Testis (tissue), 2 donors: ENCODE results near the gene FAM131C.

Experiments used
- POLR2A ChIP-seq: fragments of 450-650 bp; IDR thresholded peaks from one replicate; pipeline ENCODE4 v1.6.1; 2017; ENCODE audit warnings: antibody characterized with exemption, mild to moderate bottlenecking, moderate library complexity
- TF ChIP-seq, protein P1 (sequence below), 3 experiments: fragments of 450-650 bp in 2 of 3; fragments of 200-600 bp in 1 of 3; sonication (generic) in 1 of 3; IDR thresholded peaks; one replicate each; pipeline ENCODE4 v1.5.1; 2016 to 2019; ENCODE audit warnings: antibody characterized with exemption in 3 of 3, mild to moderate bottlenecking in 2 of 3, moderate library complexity in 1 of 3

DNA sequence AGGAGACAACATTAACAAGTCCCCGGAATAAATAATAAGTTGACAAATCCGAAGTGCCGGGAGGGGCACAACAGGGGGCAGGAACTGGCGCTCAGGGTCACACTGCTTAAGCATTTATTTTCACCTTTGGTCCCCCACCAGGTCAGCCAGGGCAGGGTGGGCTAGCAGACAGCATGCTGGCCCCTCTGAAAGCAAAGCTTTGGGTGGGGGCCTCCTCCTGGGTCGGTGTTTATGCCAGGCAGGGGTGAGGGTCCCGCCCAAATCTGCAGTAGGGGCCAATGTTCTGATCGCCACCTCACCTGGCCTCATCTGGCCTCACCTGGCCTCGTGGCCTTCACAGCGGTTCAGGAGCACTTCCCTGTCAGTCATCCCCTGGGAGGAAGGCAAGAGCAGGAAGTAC is 8.2 kb upstream of the FAM131C start:
- TF ChIP-seq, protein P1, sequence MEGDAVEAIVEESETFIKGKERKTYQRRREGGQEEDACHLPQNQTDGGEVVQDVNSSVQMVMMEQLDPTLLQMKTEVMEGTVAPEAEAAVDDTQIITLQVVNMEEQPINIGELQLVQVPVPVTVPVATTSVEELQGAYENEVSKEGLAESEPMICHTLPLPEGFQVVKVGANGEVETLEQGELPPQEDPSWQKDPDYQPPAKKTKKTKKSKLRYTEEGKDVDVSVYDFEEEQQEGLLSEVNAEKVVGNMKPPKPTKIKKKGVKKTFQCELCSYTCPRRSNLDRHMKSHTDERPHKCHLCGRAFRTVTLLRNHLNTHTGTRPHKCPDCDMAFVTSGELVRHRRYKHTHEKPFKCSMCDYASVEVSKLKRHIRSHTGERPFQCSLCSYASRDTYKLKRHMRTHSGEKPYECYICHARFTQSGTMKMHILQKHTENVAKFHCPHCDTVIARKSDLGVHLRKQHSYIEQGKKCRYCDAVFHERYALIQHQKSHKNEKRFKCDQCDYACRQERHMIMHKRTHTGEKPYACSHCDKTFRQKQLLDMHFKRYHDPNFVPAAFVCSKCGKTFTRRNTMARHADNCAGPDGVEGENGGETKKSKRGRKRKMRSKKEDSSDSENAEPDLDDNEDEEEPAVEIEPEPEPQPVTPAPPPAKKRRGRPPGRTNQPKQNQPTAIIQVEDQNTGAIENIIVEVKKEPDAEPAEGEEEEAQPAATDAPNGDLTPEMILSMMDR (IDR thresholded peaks at IDR 0.05): no peak
- no peak for TF ChIP-seq POLR2A
